Coronary artery (tissue), 2 donors: ENCODE measurements around the gene ENPEP.

Source experiments
- DNase-seq: peaks from one replicate; pipeline ENCODE4 v3.0.0-alpha.2; 2017; ENCODE audit warnings: low spot score
- H3K27ac ChIP-seq, 2 donors: fragments of 200-600 bp; sonication (generic); one replicate each; pipeline ENCODE4 v1.5.1; 2016 to 2019
- H3K4me3 ChIP-seq: fragments of 200-600 bp; sonication (generic); 2 replicates; pipeline ENCODE4 v1.5.1; 2016; ENCODE audit warnings: mild to moderate bottlenecking, moderate library complexity
- TF ChIP-seq, protein P1 (sequence below): fragments of 200-600 bp; sonication (generic); IDR thresholded peaks from one replicate; pipeline ENCODE4 v1.5.1; 2019; ENCODE audit warnings: antibody characterized with exemption

The ENPEP gene

GRCh38 chr4:110613745-110614144 is 137.8 kb downstream of the ENPEP start:
- TF ChIP-seq, protein P1, sequence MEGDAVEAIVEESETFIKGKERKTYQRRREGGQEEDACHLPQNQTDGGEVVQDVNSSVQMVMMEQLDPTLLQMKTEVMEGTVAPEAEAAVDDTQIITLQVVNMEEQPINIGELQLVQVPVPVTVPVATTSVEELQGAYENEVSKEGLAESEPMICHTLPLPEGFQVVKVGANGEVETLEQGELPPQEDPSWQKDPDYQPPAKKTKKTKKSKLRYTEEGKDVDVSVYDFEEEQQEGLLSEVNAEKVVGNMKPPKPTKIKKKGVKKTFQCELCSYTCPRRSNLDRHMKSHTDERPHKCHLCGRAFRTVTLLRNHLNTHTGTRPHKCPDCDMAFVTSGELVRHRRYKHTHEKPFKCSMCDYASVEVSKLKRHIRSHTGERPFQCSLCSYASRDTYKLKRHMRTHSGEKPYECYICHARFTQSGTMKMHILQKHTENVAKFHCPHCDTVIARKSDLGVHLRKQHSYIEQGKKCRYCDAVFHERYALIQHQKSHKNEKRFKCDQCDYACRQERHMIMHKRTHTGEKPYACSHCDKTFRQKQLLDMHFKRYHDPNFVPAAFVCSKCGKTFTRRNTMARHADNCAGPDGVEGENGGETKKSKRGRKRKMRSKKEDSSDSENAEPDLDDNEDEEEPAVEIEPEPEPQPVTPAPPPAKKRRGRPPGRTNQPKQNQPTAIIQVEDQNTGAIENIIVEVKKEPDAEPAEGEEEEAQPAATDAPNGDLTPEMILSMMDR = no peak
- Histone ChIP-seq H3K4me3 (no peak overlapping the region), H3K27ac (no peak overlapping the region)
- DNase-seq = no peak

DNA sequence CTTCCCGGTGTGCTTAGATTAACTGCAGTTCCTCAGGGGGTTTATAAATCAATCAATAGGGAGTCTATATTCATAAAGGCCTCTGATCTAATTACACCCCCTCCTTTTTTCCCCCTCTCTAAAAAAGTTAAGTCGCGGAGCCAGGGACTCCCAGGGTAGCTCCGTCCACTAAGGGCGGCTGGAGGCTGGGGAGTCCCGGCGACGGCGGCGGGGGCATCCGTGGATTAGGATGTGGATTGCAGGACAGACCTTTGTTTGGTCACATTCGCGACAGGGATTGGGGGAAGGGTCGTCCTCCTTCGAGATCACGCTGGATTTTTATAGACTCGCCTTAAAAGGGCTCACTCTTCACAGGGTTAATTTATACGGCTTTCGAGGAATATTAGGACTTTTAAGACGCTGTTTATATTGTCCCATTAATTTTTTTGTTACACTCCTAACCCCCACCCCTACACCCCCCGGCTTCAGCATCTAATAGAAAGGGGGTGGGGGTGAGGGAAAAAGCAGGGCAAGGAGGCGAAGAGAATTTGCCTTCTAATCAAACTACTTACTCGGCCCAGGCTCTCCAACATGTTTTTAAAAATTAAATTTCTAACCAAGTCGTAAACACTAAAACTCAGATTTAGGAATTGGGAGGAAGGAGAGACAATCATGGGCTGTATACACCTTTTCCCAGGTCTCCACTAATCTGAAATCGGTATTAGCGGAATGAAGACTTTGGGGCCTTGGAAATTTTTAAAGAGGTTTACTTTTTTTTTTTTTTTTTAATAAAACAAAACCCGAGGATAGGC is 138.4 kb downstream of the ENPEP start:
- H3K4me3 ChIP-seq = no peak overlapping the region
- no peak for DNase-seq
- TF ChIP-seq, protein P1 = no peak
- no peak overlapping the region for H3K27ac ChIP-seq
